ENCODE measurements around the gene ERBIN. TPM values are rescaled to one million over a fixed set of nuclear protein-coding genes. Genes with fewer than 3 reads are reported as not detected.

Gene ERBIN
- total and polyA plus RNA-seq, 2 donors (not counting 1 experiment from before 2014, with no cell fraction given) = 69.1 to 127 TPM

- Histone ChIP-seq H3K9me3 (ENCODE audit: control insufficient read depth, insufficient read depth, low read depth, low read length) (no peaks in the 10 kb centered on the region), H3K27me3 (ENCODE audit: control insufficient read depth, insufficient read depth, low read length) (no peaks in the 10 kb centered on the region), H4K20me1 (ENCODE audit: control insufficient read depth, extremely low read depth, insufficient read depth, low read length) (no peaks in the 10 kb centered on the region), H3K79me2 (ENCODE audit: control insufficient read depth, insufficient read depth, low read length) (no peaks in the 10 kb centered on the region), H3K4me2 (ENCODE audit: extremely low read depth, insufficient read depth, low read length) (no peak overlapping the region), H3K4me3 (replicated peaks in 1 of 4; ENCODE audit: control extremely low read depth in 1 of 4, insufficient read depth in 1 of 4, low read depth in 3 of 4, low read length in 4 of 4) (no peak overlapping the region), H2AFZ (ENCODE audit: low read length) (no peak overlapping the region), H3K36me3 (ENCODE audit: control insufficient read depth, insufficient read depth, low read length) (no peaks in the 10 kb centered on the region), H3K4me1 (ENCODE audit: control insufficient read depth, extremely low read depth, insufficient read depth, low read length) (no peaks in the 10 kb centered on the region), H3K9ac (ENCODE audit: insufficient read depth, low read length) (no peak overlapping the region), H3K27ac (ENCODE audit: insufficient read depth, low read length) (no peak overlapping the region)
- DNase-seq (ENCODE audit: low read depth in 2 of 2) = no peak
- no peak for TF ChIP-seq EZH2 (IDR thresholded peaks at IDR 0.05; ENCODE audit: low read length, missing control alignments)
- TF ChIP-seq, protein P1, sequence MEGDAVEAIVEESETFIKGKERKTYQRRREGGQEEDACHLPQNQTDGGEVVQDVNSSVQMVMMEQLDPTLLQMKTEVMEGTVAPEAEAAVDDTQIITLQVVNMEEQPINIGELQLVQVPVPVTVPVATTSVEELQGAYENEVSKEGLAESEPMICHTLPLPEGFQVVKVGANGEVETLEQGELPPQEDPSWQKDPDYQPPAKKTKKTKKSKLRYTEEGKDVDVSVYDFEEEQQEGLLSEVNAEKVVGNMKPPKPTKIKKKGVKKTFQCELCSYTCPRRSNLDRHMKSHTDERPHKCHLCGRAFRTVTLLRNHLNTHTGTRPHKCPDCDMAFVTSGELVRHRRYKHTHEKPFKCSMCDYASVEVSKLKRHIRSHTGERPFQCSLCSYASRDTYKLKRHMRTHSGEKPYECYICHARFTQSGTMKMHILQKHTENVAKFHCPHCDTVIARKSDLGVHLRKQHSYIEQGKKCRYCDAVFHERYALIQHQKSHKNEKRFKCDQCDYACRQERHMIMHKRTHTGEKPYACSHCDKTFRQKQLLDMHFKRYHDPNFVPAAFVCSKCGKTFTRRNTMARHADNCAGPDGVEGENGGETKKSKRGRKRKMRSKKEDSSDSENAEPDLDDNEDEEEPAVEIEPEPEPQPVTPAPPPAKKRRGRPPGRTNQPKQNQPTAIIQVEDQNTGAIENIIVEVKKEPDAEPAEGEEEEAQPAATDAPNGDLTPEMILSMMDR (conservative IDR thresholded peaks at IDR 0.05 in 1 of 2, IDR thresholded peaks at IDR 0.05 in 1 of 2; ENCODE audit: low read depth in 1 of 2, low read length in 2 of 2) = no peak
Measured at GRCh38 chr5:65880496-65881072, 45.8 kb upstream of the ERBIN start.

- Histone ChIP-seq H3K4me3 (replicated peaks in 1 of 4; ENCODE audit: control extremely low read depth in 1 of 4, insufficient read depth in 1 of 4, low read depth in 3 of 4, low read length in 4 of 4) (no peak overlapping the region), H3K36me3 (ENCODE audit: control insufficient read depth, insufficient read depth, low read length) (no peaks in the 10 kb centered on the region), H3K9ac (ENCODE audit: insufficient read depth, low read length) (no peak overlapping the region), H3K27me3 (ENCODE audit: control insufficient read depth, insufficient read depth, low read length) (no peaks in the 10 kb centered on the region), H3K9me3 (ENCODE audit: control insufficient read depth, insufficient read depth, low read depth, low read length) (no peaks in the 10 kb centered on the region), H3K79me2 (ENCODE audit: control insufficient read depth, insufficient read depth, low read length) (no peaks in the 10 kb centered on the region), H3K4me1 (ENCODE audit: control insufficient read depth, extremely low read depth, insufficient read depth, low read length) (peaks cover 5% of the 10 kb centered on the region), H3K27ac (ENCODE audit: insufficient read depth, low read length) (no peak overlapping the region), H4K20me1 (ENCODE audit: control insufficient read depth, extremely low read depth, insufficient read depth, low read length) (no peaks in the 10 kb centered on the region), H2AFZ (ENCODE audit: low read length) (no peak overlapping the region), H3K4me2 (ENCODE audit: extremely low read depth, insufficient read depth, low read length) (no peak overlapping the region)
- TF ChIP-seq, protein P1 (conservative IDR thresholded peaks at IDR 0.05 in 1 of 2, IDR thresholded peaks at IDR 0.05 in 1 of 2; ENCODE audit: low read depth in 1 of 2, low read length in 2 of 2) = no peak
- no peak for TF ChIP-seq EZH2 (IDR thresholded peaks at IDR 0.05; ENCODE audit: low read length, missing control alignments)
- DNase-seq (ENCODE audit: low read depth in 2 of 2) = no peak
Measured at GRCh38 chr5:65882278-65882677, 44.1 kb upstream of the ERBIN start.

- Histone ChIP-seq H3K4me1 (ENCODE audit: control insufficient read depth, extremely low read depth, insufficient read depth, low read length) (peaks cover 5% of the 10 kb centered on the region), H3K9me3 (ENCODE audit: control insufficient read depth, insufficient read depth, low read depth, low read length) (no peaks in the 10 kb centered on the region), H4K20me1 (ENCODE audit: control insufficient read depth, extremely low read depth, insufficient read depth, low read length) (no peaks in the 10 kb centered on the region), H3K79me2 (ENCODE audit: control insufficient read depth, insufficient read depth, low read length) (no peaks in the 10 kb centered on the region), H3K36me3 (ENCODE audit: control insufficient read depth, insufficient read depth, low read length) (no peaks in the 10 kb centered on the region), H3K27ac (ENCODE audit: insufficient read depth, low read length) (no peak overlapping the region), H3K4me3 (replicated peaks in 1 of 4; ENCODE audit: control extremely low read depth in 1 of 4, insufficient read depth in 1 of 4, low read depth in 3 of 4, low read length in 4 of 4) (no peak overlapping the region), H3K27me3 (ENCODE audit: control insufficient read depth, insufficient read depth, low read length) (no peaks in the 10 kb centered on the region), H2AFZ (ENCODE audit: low read length) (no peak overlapping the region), H3K4me2 (ENCODE audit: extremely low read depth, insufficient read depth, low read length) (no peak overlapping the region), H3K9ac (ENCODE audit: insufficient read depth, low read length) (no peak overlapping the region)
- DNase-seq (ENCODE audit: low read depth in 2 of 2) = no peak
- TF ChIP-seq EZH2 (IDR thresholded peaks at IDR 0.05; ENCODE audit: low read length, missing control alignments) = no peak
- TF ChIP-seq, protein P1 (conservative IDR thresholded peaks at IDR 0.05 in 1 of 2, IDR thresholded peaks at IDR 0.05 in 1 of 2; ENCODE audit: low read depth in 1 of 2, low read length in 2 of 2) = no peak
Measured at GRCh38 chr5:65883461-65883860, 42.9 kb upstream of the ERBIN start.

Measured in fibroblast of lung (primary cell).